Brain microvascular endothelial cell (primary cell): ENCODE data around the gene TICRR.

ENCODE experiments used
- DNase-seq: peaks from one replicate; pipeline ENCODE4 v3.0.0-alpha.2; 2020
- H3K27ac ChIP-seq: fragments of 250-450 bp; sonication (Bioruptor Pico); 2 replicates; pipeline ENCODE4 v1.5.1; 2020; ENCODE audit warnings: mild to moderate bottlenecking, moderate library complexity
- H3K27me3 ChIP-seq: fragments of 250-450 bp; sonication (Bioruptor Pico); replicated peaks from 2 replicates; pipeline ENCODE4 v1.5.1; 2020; ENCODE audit warnings: mild to moderate bottlenecking
- H3K36me3 ChIP-seq: fragments of 250-450 bp; sonication (Bioruptor Pico); replicated peaks from 2 replicates; pipeline ENCODE4 v1.5.1; 2020; ENCODE audit warnings: mild to moderate bottlenecking
- H3K4me3 ChIP-seq: 2 replicates; pipeline ENCODE4 v1.5.1; 2011; ENCODE audit warnings: low read depth, mild to moderate bottlenecking, control low read depth, low read length, moderate library complexity
- CTCF ChIP-seq: IDR thresholded peaks from 2 replicates; pipeline ENCODE4 v1.5.1; 2011; ENCODE audit warnings: low read depth, mild to moderate bottlenecking, moderate library complexity, low read length, control low read depth, inconsistent platforms; ENCODE audit errors: missing control alignments
- in situ Hi-C: cut with HindIII; loops from 2 replicates; pipeline ENCODE4 v1.10.0; 2017; ENCODE audit warnings: low sequenced_read_pairs, low pct_ligation_motif_present

Gene TICRR

GRCh38 chr15:89550427-89550826, 24.8 kb upstream of the TICRR start:
- Histone ChIP-seq H3K36me3 (no peaks in the 10 kb centered on the region), H3K27me3 (peaks cover 2% of the 10 kb centered on the region), H3K4me3 (no peak overlapping the region), H3K27ac (no peak overlapping the region)
- DNase-seq, result no peak
- TF ChIP-seq CTCF, result no peak
- in situ Hi-C loops, result no loop called here

GRCh38 chr15:89551550-89551949, 23.7 kb upstream of the TICRR start:
- H3K36me3 ChIP-seq, result no peaks in the 10 kb centered on the region

GRCh38 chr15:89553632-89554031, 21.6 kb upstream of the TICRR start:
- Histone ChIP-seq H3K36me3 (no peaks in the 10 kb centered on the region), H3K27me3 (peaks cover 2% of the 10 kb centered on the region), H3K4me3 (no peak overlapping the region), H3K27ac (no peak overlapping the region)
- in situ Hi-C loops, result no loop called here
- DNase-seq, result no peak
- TF ChIP-seq CTCF, result no peak

More at GRCh38 chr15:89551550-89551949, 23.7 kb upstream of the TICRR start:
- no peak for DNase-seq
- Histone ChIP-seq H3K27me3 (peaks cover 2% of the 10 kb centered on the region), H3K27ac (no peak overlapping the region), H3K4me3 (no peak overlapping the region)
- in situ Hi-C loops, result no loop called here
- no peak for TF ChIP-seq CTCF

- TF ChIP-seq CTCF, result no peak
- Histone ChIP-seq H3K27ac (no peak overlapping the region), H3K27me3 (peaks cover 2% of the 10 kb centered on the region), H3K4me3 (no peak overlapping the region), H3K36me3 (no peaks in the 10 kb centered on the region)
- in situ Hi-C loops, result no loop called here
- no peak for DNase-seq
These were observed 21.0 kb upstream of the TICRR start for GRCh38 chr15:89554247-89554646.

- H3K4me3 ChIP-seq, result no peak overlapping the region
- TF ChIP-seq CTCF, result no peak
- no peaks in the 10 kb centered on the region for H3K36me3 ChIP-seq
- H3K27ac ChIP-seq, result no peak overlapping the region
- in situ Hi-C loops, result no loop called here
- peaks cover 2% of the 10 kb centered on the region for H3K27me3 ChIP-seq
- no peak for DNase-seq
These were observed 19.5 kb upstream of the TICRR start for GRCh38 chr15:89555768-89556167.
